OCI-M2 (cell line): ENCODE measurements around the gene SLC2A2.

ENCODE experiments used
- DNase-seq: peaks from one replicate; lab custom pipeline; 2025; ENCODE audit not compliant: unreplicated experiment; lab: John Stamatoyannopoulos, UW

Gene SLC2A2

DNA sequence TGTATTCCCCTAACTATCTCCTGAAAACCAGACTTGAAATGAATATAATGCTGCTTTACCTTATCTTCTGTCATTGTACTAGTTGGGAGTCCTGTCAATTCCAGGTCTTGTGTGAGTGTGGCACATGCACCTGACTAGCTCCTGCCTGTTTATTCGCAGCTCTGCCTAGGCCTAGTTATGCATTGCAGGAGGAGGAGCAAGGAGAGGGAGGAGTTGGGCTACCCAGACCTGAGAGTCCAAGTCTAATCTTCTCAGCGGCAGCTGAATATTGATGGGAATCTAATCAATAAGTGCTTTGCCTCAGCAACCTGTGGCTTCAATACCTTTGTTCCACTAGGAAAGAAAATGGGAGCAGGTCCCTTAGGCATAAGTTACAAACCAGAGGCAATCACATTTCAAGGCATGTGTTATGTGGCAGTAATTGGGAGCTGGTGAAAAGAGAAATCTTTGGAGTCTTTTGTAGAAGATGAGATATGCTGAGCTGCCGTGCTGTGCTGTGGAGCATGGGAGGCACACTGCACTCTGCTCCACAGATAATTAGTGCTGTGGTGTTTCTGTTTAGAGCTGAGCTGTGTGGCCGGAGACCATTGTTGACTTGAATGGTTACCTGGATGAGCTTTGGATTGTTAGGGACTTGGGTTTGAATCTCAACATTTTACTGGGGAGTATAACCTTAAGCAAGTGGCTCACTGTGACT, at the start of gene SLC2A2:
Gene SLC2A2 (minus strand): TSS at position 124 of the 697 bp plus-strand sequence. CDS start 50 bp downstream, at position 74.
- no peak for DNase-seq

GRCh38 chr3:171072432-171072831, 45.9 kb upstream of the SLC2A2 start:
- DNase-seq: no peak

DNA sequence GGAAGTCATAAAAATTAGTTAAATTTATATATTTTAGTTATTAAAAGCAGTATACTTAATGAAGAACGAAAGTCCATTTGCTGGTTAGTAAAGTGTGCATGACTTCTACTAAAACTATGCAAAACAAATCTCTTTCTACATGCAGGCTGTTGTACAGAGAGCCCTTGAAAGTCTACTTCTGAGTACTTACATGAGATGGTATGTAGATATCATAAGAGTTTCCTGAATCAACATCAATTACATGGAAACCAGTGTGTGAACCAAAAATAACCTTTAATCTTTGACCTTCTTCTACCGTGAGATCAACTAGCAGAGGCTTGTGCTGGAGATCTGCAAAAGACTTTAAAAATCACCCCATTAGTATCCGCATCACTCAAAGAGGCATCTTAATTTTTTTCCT, 42.1 kb upstream of the SLC2A2 start:
- DNase-seq: no peak

- no peak for DNase-seq
These were observed 39.7 kb upstream of the SLC2A2 start for GRCh38 chr3:171066206-171066605.

GRCh38 chr3:171065732-171066131, 39.2 kb upstream of the SLC2A2 start:
- no peak for DNase-seq

GRCh38 chr3:171064461-171064860, 37.9 kb upstream of the SLC2A2 start:
- no peak for DNase-seq

GRCh38 chr3:171061749-171062148, 35.2 kb upstream of the SLC2A2 start:
- no peak for DNase-seq

DNA sequence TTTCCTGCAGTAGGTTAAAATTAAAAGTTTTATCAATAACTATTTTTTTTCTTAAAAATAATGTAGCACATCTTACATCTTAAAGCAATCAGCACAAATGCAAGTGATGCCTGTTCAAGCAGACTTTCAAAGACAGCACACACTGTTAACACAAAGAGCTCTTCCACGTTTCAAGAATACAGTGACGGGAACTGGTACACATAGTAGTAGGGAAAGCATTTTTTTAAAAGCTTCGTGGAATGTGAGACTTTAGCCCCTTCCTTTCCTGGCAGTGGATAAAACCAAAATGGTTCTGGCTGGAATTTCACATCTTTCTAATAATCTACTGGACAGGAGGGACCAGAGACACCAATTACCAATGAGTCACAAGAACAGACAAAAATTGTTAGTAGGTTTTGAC, 33.5 kb upstream of the SLC2A2 start:
- no peak for DNase-seq

DNA sequence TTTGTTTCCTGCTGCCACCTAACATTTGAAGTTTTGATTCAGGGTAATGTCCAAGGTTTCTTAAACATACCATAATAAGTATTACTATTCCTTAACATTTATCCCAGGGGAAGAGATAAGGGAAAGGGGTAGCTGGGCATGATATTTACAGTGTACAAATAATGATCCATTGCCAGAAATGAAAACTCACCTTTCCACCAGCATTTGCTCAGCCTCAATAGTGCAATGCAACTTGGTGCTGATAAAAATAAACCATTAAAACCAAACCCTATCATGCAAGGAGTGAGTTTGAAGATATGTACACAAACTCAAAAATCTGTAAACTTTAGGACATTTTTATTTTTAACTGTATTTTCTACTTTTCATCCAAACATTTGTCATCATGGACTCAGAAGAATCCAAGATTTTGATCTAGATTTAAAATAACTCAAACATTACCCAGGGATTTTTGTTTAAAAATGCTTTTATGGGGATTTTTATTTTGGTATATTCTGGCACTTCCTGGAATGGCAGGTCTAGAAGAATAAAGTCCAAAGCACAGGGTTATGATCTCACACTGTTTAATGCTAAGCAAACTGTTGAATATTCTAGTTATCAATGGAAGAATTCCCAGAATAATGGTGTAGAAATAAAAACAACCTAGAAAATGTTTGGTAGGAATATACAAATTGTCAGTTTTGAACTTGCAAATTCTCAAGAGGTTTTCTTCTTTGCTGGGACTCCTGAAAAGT, 32.5 kb upstream of the SLC2A2 start:
- DNase-seq: no peak

DNA sequence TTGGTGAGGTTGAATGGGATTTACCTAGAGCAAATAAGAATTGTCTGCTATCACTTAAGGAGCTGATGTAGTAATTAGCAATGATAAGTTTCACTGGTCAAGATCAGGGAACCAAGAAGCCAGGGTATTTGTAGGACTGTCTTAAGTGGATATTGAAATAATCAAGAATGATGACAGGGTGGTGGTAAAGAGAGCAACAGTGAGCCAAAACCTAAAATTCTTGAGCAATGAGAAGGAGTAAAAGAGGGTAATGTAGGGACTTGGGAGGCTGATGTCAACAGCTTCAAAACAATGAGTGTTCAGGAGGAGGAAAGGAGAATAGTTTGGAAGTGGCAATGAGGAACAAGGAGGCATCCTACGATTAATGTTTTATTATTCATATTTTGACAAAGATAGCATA, 31.5 kb upstream of the SLC2A2 start:
- DNase-seq: no peak

GRCh38 chr3:171057072-171057471, 30.6 kb upstream of the SLC2A2 start:
- DNase-seq: no peak

GRCh38 chr3:171056528-171056927, 30.0 kb upstream of the SLC2A2 start:
- no peak for DNase-seq

DNA sequence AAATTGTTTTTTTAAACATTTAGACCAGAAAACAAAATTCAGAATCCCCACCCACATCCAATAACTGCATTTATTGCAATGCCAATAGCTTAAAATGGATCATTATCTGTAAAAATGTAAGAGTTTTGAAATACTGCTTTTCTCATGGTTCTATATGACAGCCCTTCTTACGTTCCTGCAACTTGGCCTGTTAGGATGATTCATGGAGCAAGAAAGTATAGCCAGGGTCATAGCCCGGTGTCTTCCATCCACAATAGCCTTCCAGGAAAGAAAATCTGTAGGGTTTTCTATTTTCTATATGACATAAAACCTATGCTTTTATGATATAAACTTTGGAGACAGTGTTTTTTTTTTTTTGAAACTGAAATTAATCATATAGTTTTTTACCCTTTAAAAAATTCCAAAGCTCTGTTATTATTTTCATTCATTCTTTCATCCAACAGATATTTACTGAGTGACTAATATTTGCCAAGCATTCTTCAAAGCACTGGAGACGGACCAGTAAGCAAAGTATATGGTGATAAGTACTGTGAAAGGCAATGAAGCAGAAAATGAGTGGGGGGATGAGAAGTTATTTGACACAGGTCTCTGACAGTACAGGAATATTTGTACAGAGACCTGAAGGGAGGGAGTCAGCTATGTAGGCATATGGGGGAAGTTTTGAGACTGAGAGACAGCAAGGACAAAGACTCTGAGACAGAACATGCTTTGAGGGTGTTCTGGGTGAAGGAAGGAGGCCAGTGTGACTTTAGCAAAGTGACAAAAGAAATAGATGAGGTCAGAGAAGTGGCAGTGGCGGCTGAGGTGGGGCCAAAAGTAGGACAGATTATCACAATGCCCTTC, 29.0 kb upstream of the SLC2A2 start:
- DNase-seq: no peak

- DNase-seq: no peak
These were observed 28.4 kb upstream of the SLC2A2 start for GRCh38 chr3:171054921-171055320.

DNA sequence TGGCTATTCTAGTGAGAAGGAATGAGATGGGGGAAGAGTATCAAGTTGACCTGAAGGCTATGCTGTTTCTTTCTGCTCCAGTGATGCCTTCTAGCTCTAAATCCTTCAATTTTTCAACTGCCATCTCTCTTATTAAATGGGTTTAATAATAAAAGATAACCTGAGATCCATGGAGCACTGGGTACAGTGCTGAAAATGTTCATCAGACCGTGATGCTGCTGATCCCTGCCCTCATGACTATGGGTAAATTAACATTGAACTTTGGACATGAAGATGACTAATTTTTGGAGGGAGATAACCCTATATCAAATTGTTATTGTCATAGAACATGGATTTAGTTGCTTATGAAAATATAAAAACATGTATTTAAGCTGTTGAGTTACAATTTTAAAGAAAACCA, 27.7 kb upstream of the SLC2A2 start:
- DNase-seq: no peak

DNA sequence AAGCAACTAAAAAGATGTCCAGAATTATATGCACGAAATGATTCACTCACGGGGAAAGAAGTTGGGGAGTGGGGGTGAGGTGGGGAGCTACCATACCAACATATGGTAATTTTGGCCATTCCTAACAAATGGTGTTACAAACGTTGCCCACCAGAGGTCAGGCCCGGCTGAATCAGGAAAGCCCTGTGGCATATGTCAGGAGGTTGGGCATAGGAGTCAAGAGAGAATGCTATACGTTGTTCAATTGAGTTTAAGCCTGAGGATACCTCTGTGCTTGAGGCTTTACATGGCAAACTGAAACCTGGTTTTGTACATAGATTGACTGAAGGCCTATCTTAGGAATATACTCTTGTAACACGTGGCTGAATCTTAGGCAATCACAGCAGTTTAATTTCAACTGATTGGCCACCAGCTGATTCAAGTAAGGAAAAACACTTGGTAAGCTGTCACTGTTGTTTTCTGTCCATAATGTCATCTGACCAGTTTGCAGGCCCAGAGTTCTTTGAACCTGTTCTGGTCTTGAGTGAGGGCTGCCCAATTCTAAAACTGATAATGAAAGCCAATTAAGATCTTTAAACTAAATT, 23.4 kb upstream of the SLC2A2 start:
- DNase-seq: no peak

GRCh38 chr3:171046760-171047159, 20.2 kb upstream of the SLC2A2 start:
- no peak for DNase-seq

- DNase-seq: no peak
These were observed 18.6 kb upstream of the SLC2A2 start for GRCh38 chr3:171044835-171045793.

DNA sequence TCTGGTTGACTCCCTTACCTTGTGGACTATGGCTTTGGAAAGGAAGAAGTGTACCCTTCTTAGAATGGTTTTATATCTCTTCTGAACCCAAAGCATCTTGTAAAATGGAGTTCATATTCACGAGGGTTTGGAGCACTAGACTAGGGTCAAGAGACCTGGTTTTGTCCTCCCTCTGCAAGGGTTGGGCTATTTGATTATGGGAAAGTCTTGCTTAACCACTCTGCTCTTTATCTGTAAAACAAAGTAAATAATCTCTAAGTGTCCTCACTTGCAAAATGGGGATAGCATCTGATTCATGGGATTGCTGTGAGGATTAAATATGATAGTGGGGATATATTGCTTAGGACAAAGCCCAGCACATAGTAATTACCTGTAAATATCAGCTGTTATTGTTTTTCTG, 17.9 kb upstream of the SLC2A2 start:
- no peak for DNase-seq

GRCh38 chr3:171039674-171040073, 13.2 kb upstream of the SLC2A2 start:
- no peak for DNase-seq
